ENCODE results near the gene ANKRD24. TPM values are rescaled to one million over a fixed set of nuclear protein-coding genes. Genes with fewer than 3 reads are reported as not detected.

The ANKRD24 gene
- total and polyA plus RNA-seq, 2 of the 13 experiments (the other 11 are each of a cell fraction or from before 2014, with no cell fraction given): 0.13 to 0.24 TPM

GRCh38 chr19:4224470-4224869 is 42.0 kb downstream of the ANKRD24 start (continued):
- peak; percentile 87 for TF ChIP-seq ZNF687 (CRISPR knock-in tag; IDR thresholded peaks at IDR 0.05)
- no peak for TF ChIP-seq IRF2 (CRISPR knock-in tag; IDR thresholded peaks at IDR 0.05)
- TF ChIP-seq, protein P1, sequence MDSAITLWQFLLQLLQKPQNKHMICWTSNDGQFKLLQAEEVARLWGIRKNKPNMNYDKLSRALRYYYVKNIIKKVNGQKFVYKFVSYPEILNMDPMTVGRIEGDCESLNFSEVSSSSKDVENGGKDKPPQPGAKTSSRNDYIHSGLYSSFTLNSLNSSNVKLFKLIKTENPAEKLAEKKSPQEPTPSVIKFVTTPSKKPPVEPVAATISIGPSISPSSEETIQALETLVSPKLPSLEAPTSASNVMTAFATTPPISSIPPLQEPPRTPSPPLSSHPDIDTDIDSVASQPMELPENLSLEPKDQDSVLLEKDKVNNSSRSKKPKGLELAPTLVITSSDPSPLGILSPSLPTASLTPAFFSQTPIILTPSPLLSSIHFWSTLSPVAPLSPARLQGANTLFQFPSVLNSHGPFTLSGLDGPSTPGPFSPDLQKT (CRISPR knock-in tag; IDR thresholded peaks at IDR 0.05; ENCODE audit: borderline replicate concordance): no peak
- peak; percentile 54; the same call in 1 of the 2 replicates for TF ChIP-seq SPEN (CRISPR knock-in tag; IDR thresholded peaks at IDR 0.05; ENCODE audit: low read depth)
- peak; percentile 53; the same call in 1 of the 2 replicates for TF ChIP-seq GFI1 (CRISPR knock-in tag; IDR thresholded peaks at IDR 0.05; ENCODE audit: borderline replicate concordance)
- TF ChIP-seq, protein P2, sequence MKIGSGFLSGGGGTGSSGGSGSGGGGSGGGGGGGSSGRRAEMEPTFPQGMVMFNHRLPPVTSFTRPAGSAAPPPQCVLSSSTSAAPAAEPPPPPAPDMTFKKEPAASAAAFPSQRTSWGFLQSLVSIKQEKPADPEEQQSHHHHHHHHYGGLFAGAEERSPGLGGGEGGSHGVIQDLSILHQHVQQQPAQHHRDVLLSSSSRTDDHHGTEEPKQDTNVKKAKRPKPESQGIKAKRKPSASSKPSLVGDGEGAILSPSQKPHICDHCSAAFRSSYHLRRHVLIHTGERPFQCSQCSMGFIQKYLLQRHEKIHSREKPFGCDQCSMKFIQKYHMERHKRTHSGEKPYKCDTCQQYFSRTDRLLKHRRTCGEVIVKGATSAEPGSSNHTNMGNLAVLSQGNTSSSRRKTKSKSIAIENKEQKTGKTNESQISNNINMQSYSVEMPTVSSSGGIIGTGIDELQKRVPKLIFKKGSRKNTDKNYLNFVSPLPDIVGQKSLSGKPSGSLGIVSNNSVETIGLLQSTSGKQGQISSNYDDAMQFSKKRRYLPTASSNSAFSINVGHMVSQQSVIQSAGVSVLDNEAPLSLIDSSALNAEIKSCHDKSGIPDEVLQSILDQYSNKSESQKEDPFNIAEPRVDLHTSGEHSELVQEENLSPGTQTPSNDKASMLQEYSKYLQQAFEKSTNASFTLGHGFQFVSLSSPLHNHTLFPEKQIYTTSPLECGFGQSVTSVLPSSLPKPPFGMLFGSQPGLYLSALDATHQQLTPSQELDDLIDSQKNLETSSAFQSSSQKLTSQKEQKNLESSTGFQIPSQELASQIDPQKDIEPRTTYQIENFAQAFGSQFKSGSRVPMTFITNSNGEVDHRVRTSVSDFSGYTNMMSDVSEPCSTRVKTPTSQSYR (CRISPR knock-in tag; IDR thresholded peaks at IDR 0.05; ENCODE audit: borderline replicate concordance): peak; percentile 95
- TF ChIP-seq ZFP91 (CRISPR knock-in tag; IDR thresholded peaks at IDR 0.05; ENCODE audit: borderline replicate concordance): peak; percentile 20; the same call in 1 of the 2 replicates
- TF ChIP-seq, protein P3, sequence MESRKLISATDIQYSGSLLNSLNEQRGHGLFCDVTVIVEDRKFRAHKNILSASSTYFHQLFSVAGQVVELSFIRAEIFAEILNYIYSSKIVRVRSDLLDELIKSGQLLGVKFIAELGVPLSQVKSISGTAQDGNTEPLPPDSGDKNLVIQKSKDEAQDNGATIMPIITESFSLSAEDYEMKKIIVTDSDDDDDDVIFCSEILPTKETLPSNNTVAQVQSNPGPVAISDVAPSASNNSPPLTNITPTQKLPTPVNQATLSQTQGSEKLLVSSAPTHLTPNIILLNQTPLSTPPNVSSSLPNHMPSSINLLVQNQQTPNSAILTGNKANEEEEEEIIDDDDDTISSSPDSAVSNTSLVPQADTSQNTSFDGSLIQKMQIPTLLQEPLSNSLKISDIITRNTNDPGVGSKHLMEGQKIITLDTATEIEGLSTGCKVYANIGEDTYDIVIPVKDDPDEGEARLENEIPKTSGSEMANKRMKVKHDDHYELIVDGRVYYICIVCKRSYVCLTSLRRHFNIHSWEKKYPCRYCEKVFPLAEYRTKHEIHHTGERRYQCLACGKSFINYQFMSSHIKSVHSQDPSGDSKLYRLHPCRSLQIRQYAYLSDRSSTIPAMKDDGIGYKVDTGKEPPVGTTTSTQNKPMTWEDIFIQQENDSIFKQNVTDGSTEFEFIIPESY (CRISPR knock-in tag; IDR thresholded peaks at IDR 0.05): no peak
- TF ChIP-seq, protein P4, sequence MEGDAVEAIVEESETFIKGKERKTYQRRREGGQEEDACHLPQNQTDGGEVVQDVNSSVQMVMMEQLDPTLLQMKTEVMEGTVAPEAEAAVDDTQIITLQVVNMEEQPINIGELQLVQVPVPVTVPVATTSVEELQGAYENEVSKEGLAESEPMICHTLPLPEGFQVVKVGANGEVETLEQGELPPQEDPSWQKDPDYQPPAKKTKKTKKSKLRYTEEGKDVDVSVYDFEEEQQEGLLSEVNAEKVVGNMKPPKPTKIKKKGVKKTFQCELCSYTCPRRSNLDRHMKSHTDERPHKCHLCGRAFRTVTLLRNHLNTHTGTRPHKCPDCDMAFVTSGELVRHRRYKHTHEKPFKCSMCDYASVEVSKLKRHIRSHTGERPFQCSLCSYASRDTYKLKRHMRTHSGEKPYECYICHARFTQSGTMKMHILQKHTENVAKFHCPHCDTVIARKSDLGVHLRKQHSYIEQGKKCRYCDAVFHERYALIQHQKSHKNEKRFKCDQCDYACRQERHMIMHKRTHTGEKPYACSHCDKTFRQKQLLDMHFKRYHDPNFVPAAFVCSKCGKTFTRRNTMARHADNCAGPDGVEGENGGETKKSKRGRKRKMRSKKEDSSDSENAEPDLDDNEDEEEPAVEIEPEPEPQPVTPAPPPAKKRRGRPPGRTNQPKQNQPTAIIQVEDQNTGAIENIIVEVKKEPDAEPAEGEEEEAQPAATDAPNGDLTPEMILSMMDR (CRISPR knock-in tag; IDR thresholded peaks at IDR 0.05): 0 out of 2 replicates have a peak, but pooled peaks have one; percentile 3
- no peak for TF ChIP-seq ZFP41 (CRISPR knock-in tag; IDR thresholded peaks at IDR 0.05; ENCODE audit: borderline replicate concordance)
- no peak for TF ChIP-seq FOSL2 (CRISPR knock-in tag; IDR thresholded peaks at IDR 0.05)
- peak; percentile 42; the same call in 1 of the 2 replicates for TF ChIP-seq ZNF430 (CRISPR knock-in tag; IDR thresholded peaks at IDR 0.05)
